Liver (tissue), 9 donors: Measurements from ENCODE around the gene CYB561D2. TPM values are rescaled to one million over a fixed set of nuclear protein-coding genes. Genes with fewer than 3 reads are reported as not detected.

Experiments
- DNase-seq: peaks from one replicate; pipeline ENCODE4 v3.0.0-alpha.2; 2017; ENCODE audit warnings: low spot score
- H3K27ac ChIP-seq, 2 donors: one replicate each; pipeline ENCODE4 v1.7.0; 2013; ENCODE audit warnings: inconsistent platforms in 2 of 2, low read length in 2 of 2, control low read depth in 1 of 2, low read depth in 1 of 2, mild to moderate bottlenecking in 1 of 2
- H3K27me3 ChIP-seq, 4 donors: one replicate each; pipeline versions ENCODE4 v1.6.1 to v1.7.0; 2013; ENCODE audit warnings: low read length in 3 of 4, inconsistent platforms in 1 of 4, mild to moderate bottlenecking in 1 of 4, moderate library complexity in 1 of 4; ENCODE audit not compliant: control insufficient read depth in 4 of 4, insufficient read depth in 4 of 4
- H3K36me3 ChIP-seq, 4 donors: one replicate each; pipeline versions ENCODE4 v1.6.1 to v1.7.0; 2013; ENCODE audit warnings: low read length in 3 of 4, mild to moderate bottlenecking in 3 of 4, low read depth in 1 of 4, moderate library complexity in 1 of 4; ENCODE audit not compliant: control insufficient read depth in 4 of 4, insufficient read depth in 3 of 4
- H3K4me1 ChIP-seq, 4 donors: one replicate each; pipeline versions ENCODE4 v1.6.1 to v1.7.0; 2013; ENCODE audit warnings: low read length in 3 of 4, mild to moderate bottlenecking in 3 of 4, moderate library complexity in 1 of 4; ENCODE audit not compliant: control insufficient read depth in 4 of 4, insufficient read depth in 4 of 4
- H3K4me3 ChIP-seq, 3 donors: one replicate each; pipeline versions ENCODE4 v1.6.1 to v1.7.0; 2013; ENCODE audit warnings: low read length in 3 of 3, control low read depth in 1 of 3, low read depth in 1 of 3, mild to moderate bottlenecking in 1 of 3
- H3K9ac ChIP-seq, 2 donors: one replicate each; pipeline ENCODE4 v1.7.0; 2013; ENCODE audit warnings: low read length in 2 of 2, mild to moderate bottlenecking in 2 of 2, moderate library complexity in 2 of 2, control low read depth in 1 of 2, low read depth in 1 of 2
- H3K9me3 ChIP-seq, 4 donors: one replicate each; pipeline versions ENCODE4 v1.6.1 to v1.7.0; 2013; ENCODE audit warnings: low read length in 3 of 4; ENCODE audit not compliant: control insufficient read depth in 4 of 4
- ATF3 ChIP-seq: IDR thresholded peaks from 2 replicates; pipeline ENCODE4 v1.6.1; 2016; ENCODE audit warnings: antibody characterized with exemption
- EGR1 ChIP-seq, 2 donors: IDR thresholded peaks; 2 replicates each; pipeline ENCODE4 v1.6.1; 2016 to 2018; ENCODE audit warnings: antibody characterized with exemption in 2 of 2, low read depth in 2 of 2
- FOXA1 ChIP-seq: IDR thresholded peaks from 2 replicates; pipeline ENCODE4 v1.6.1; 2016; ENCODE audit warnings: antibody characterized with exemption
- FOXA2 ChIP-seq: IDR thresholded peaks from 2 replicates; pipeline ENCODE4 v1.6.1; 2016; ENCODE audit warnings: antibody characterized with exemption
- HNF4A ChIP-seq, 2 donors: conservative IDR thresholded peaks; 2 replicates each; pipeline ENCODE4 v1.6.1; 2016; ENCODE audit warnings: antibody characterized with exemption in 2 of 2, mild to moderate bottlenecking in 2 of 2
- JUND ChIP-seq, 2 donors: IDR thresholded peaks; 2 replicates each; pipeline ENCODE4 v1.6.1; 2016; ENCODE audit warnings: antibody characterized with exemption in 2 of 2
- MAX ChIP-seq: IDR thresholded peaks from 2 replicates; pipeline ENCODE4 v1.6.1; 2016; ENCODE audit warnings: antibody characterized with exemption
- NR2F2 ChIP-seq: IDR thresholded peaks from 2 replicates; pipeline ENCODE4 v1.6.1; 2016; ENCODE audit warnings: antibody characterized with exemption
- RAD21 ChIP-seq, 2 donors: IDR thresholded peaks; 2 replicates each; pipeline ENCODE4 v1.6.1; 2016; ENCODE audit warnings: antibody characterized with exemption in 2 of 2, mild to moderate bottlenecking in 2 of 2
- REST ChIP-seq: IDR thresholded peaks from 2 replicates; pipeline ENCODE4 v1.6.1; 2016; ENCODE audit warnings: antibody characterized with exemption, mild to moderate bottlenecking
- RXRA ChIP-seq, 2 donors: IDR thresholded peaks; 2 replicates each; pipeline ENCODE4 v1.6.1; 2017 to 2018; ENCODE audit warnings: antibody characterized with exemption in 2 of 2, mild to moderate bottlenecking in 1 of 2
- SP1 ChIP-seq: IDR thresholded peaks from 2 replicates; pipeline ENCODE4 v1.6.1; 2018; ENCODE audit warnings: antibody characterized with exemption, mild to moderate bottlenecking
- YY1 ChIP-seq: IDR thresholded peaks from 2 replicates; pipeline ENCODE4 v1.6.1; 2016; ENCODE audit warnings: antibody characterized with exemption, mild to moderate bottlenecking
- WGBS: extraction: QIAGEN DNeasy Blood & Tissue Kit; methylation state at CpG from one replicate; pipeline ENCODE4 v1.1.7; 2013; 5-methylcytosine and 5-hydroxymethylcytosine counted together
- polyA plus RNA-seq, 2 donors: library from polyadenylated mRNA; stranded (reverse) in 1 of 2; unstranded in 1 of 2; fragments of 200-250 nt in 1 of 2; fragments of >200 nt in 1 of 2; fragmentation: Nextera tagmentation in 1 of 2; extraction: Ambion mirVana in 1 of 2; gene quantifications; one replicate each; pipeline versions ENCODE4 v1.2.1 to v1.2.3, GENCODE V29; 2013 to 2015
- total RNA-seq, 2 donors: library from RNA; depleted of rRNA; stranded (reverse); fragments of >200 nt; gene quantifications; one replicate each; pipeline ENCODE4 v1.2.3, GENCODE V29; 2014
- TF ChIP-seq, protein P1 (sequence below): IDR thresholded peaks from 2 replicates; pipeline ENCODE4 v1.6.1; 2016; ENCODE audit warnings: antibody characterized with exemption
- donor health status: healthy.
- donor health status: healthy.
- donor health status: healthy.
- donor health status: healthy.
- donor health status: healthy.

Gene CYB561D2
- total and polyA plus RNA-seq, 4 donors = 12.3 to 28.2 (median 22.1) TPM

GRCh38 chr3:50327943-50328691, 22.5 kb upstream of the CYB561D2 start, which contains the start of gene TUSC2 (continued):
- TF ChIP-seq MAX = peak; percentile 55

DNA sequence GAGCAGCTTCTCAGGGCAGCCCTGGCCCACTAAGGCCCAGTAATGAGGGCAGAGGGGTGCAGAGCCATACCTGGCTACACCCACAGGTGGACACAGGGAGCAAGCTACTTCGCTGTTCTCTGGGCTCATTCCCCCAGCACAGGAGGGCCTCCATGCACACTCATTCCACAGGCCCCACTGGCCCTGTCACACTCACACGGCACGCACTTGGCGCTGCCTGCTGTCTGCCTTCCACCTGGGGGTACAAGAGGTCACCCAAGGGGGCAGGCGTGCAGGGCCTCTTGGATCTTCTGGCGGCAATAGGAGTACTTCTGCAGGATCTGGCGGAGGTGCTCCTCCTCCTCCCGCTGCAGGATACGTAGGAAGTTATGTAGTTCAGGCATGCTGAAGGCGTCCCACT, 20.3 kb upstream of the CYB561D2 start:
- Histone ChIP-seq H3K4me3 (no peak overlapping the region), H3K9ac (no peak overlapping the region), H3K4me1 (peaks cover 5 to 45% (median 23%) of the 10 kb centered on the region in 4 donors), H3K9me3 (no peaks in the 10 kb centered on the region), H3K36me3 (peaks cover 4 to 34% (median 17%) of the 10 kb centered on the region in 4 donors), H3K27ac (no peak overlapping the region), H3K27me3 (no peaks in the 10 kb centered on the region)
- 94% methylated on average over 10 of the region's 10 CpGs for WGBS
- no peak for DNase-seq
- no peak for TF ChIP-seq RXRA (IDR thresholded peaks at IDR 0.05)
- TF ChIP-seq MAX = no peak
- TF ChIP-seq ATF3 = no peak
- TF ChIP-seq FOXA1 = no peak
- no peak for TF ChIP-seq SP1
- no peak for TF ChIP-seq NR2F2
- no peak for TF ChIP-seq HNF4A (conservative IDR thresholded peaks at IDR 0.05)
- TF ChIP-seq, protein P1, sequence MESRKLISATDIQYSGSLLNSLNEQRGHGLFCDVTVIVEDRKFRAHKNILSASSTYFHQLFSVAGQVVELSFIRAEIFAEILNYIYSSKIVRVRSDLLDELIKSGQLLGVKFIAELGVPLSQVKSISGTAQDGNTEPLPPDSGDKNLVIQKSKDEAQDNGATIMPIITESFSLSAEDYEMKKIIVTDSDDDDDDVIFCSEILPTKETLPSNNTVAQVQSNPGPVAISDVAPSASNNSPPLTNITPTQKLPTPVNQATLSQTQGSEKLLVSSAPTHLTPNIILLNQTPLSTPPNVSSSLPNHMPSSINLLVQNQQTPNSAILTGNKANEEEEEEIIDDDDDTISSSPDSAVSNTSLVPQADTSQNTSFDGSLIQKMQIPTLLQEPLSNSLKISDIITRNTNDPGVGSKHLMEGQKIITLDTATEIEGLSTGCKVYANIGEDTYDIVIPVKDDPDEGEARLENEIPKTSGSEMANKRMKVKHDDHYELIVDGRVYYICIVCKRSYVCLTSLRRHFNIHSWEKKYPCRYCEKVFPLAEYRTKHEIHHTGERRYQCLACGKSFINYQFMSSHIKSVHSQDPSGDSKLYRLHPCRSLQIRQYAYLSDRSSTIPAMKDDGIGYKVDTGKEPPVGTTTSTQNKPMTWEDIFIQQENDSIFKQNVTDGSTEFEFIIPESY = no peak
- no peak for TF ChIP-seq FOXA2
- TF ChIP-seq EGR1 (IDR thresholded peaks at IDR 0.05; ENCODE audit: low read depth in 2 of 2) = no peak

DNA sequence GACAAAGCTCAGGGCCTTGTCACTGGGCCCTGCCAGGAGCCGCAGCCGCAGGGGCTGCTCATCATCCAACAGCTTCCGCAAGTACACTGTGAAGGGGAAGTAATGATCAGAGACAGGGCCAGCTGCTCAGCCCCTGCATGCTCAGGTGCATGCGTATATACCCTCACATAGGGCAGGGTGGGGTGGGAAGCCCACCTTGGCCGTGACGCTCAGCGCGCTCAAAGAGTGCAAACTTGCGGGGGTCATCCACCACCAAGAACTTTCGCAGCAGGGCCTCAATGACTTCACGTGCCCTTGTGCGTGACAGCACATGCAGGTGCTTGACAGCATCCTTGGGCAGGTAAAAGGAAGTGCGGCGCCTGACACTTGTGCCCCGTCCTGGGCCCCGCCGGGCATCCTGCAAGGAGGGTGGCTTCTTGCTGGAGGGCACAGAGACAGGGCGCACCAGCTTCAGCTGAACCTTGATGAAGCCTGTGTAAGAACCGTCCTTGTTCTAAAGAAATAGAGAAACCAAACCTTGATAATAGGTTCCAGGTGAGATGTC, 19.2 kb upstream of the CYB561D2 start:
- Histone ChIP-seq H3K9ac (no peak overlapping the region), H3K27ac (no peak overlapping the region), H3K27me3 (no peaks in the 10 kb centered on the region), H3K36me3 (peaks cover 4 to 30% (median 16%) of the 10 kb centered on the region in 4 donors), H3K9me3 (no peaks in the 10 kb centered on the region), H3K4me3 (no peak overlapping the region), H3K4me1 (peaks cover 9 to 49% (median 31%) of the 10 kb centered on the region in 4 donors)
- DNase-seq = no peak
- 96% methylated on average over 19 of the region's 19 CpGs for WGBS
- no peak for TF ChIP-seq SP1

DNA sequence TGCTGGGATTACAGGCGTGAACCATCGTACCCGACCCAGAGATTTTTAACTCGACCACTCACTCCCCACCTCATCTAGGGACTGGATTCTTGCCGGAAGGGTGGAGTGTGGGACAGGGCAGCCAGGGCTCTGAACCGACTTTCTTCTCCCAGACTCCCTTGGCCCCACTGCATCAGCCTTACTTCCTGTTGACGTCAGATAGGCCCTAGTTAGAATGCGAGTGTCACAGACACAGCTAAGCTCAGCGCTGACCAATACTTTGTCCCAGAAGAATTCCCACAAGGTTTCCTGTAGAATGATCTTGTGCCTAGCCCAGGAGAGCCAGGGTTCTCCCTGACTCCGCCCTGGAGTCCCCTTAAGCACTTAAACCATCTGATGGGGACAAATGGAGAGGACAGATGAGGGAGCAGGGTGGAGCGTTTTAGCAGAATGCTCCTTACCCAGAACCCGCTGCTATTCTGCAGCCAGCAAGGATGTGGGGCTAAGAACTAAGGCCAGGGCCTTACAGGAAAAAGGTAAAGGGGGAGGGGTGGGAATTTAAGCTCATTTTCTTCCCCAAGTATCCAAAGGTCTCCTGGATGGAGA, 16.8 kb upstream of the CYB561D2 start:
- no peak overlapping the region for H3K4me3 ChIP-seq
- H3K27ac ChIP-seq = peak overlapping the region; percentile 40 to 56
- H3K27me3 ChIP-seq = no peaks in the 10 kb centered on the region
- H3K36me3 ChIP-seq = peaks cover 4 to 30% (median 16%) of the 10 kb centered on the region in 4 donors
- no peak for DNase-seq
- TF ChIP-seq REST (no peak), NR2F2 (peak; percentile 65), JUND (IDR thresholded peaks at IDR 0.05) (peak in 1 of 2 donors; percentile 52), RAD21 (IDR thresholded peaks at IDR 0.05) (no peak), YY1 (no peak), SP1 (peak; percentile 46)
- peaks cover 6 to 40% (median 22%) of the 10 kb centered on the region in 4 donors for H3K4me1 ChIP-seq
- H3K9me3 ChIP-seq = no peaks in the 10 kb centered on the region
- peak overlapping the region in 1 of 2 donors; percentile 24 for H3K9ac ChIP-seq
- 77% methylated on average over 12 of the region's 12 CpGs for WGBS
